ENCODE measurements around the gene ACTL7A.
"Not testable (repeated sequence)": the region's sequence is repeated elsewhere in the genome, so short reads cannot be mapped to it uniquely, and the experiment has no call there.

DNA sequence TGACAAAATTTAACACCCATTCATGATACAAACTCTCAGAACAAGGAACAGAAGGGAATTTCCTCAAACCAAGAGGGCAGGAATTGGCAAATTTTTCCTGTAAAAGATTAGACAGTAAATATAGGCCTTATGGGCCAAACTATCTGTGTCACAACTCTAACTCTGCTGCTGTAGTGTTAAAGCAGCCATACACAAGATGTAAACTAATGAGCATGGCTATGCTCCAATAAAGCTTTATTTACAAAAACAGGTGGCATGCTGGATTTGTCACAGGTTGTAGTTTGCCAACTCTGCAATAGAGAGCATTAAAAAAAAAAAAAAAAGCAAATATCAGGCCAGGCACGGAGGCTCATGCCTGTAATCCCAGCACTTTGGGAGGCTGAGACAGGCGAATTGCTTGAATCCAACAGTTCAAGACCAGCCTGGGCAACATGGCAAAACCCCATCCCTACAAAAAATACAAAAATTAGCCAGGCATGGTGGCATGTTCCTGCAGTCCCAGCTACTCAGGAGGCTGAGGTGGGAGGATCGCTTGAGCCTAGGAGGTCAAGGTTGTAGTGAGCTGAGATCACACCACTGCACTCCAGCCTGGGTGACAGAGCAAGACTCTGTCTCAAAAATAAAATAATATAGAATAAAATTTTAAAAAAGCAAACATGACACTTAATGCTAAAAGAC lies 24.7 kb downstream of the ACTL7A start:
- TF ChIP-seq, protein P1, sequence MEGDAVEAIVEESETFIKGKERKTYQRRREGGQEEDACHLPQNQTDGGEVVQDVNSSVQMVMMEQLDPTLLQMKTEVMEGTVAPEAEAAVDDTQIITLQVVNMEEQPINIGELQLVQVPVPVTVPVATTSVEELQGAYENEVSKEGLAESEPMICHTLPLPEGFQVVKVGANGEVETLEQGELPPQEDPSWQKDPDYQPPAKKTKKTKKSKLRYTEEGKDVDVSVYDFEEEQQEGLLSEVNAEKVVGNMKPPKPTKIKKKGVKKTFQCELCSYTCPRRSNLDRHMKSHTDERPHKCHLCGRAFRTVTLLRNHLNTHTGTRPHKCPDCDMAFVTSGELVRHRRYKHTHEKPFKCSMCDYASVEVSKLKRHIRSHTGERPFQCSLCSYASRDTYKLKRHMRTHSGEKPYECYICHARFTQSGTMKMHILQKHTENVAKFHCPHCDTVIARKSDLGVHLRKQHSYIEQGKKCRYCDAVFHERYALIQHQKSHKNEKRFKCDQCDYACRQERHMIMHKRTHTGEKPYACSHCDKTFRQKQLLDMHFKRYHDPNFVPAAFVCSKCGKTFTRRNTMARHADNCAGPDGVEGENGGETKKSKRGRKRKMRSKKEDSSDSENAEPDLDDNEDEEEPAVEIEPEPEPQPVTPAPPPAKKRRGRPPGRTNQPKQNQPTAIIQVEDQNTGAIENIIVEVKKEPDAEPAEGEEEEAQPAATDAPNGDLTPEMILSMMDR (IDR thresholded peaks at IDR 0.05; ENCODE audit: borderline replicate concordance, extremely low read depth, low read length, poor library complexity, severe bottlenecking), result not testable (repeated sequence)
- not testable (repeated sequence) for TF ChIP-seq EZH2 (IDR thresholded peaks at IDR 0.05; ENCODE audit: borderline replicate concordance, low read depth, low read length, severe bottlenecking)
